Right lobe of liver (tissue), 6 donors: ENCODE results near the gene RASA4. TPM values are rescaled to one million over a fixed set of nuclear protein-coding genes. Genes with fewer than 3 reads are reported as not detected.
"Not testable (repeated sequence)": the region's sequence is repeated elsewhere in the genome, so short reads cannot be mapped to it uniquely, and the experiment has no call there.

ENCODE experiments used
- ATAC-seq, 4 donors: fragments of 200-7000 bp; cut with Tn5 transposase; one replicate each; pipeline ENCODE4 v1.9.1; 2020; ENCODE audit warnings: mild to moderate bottlenecking in 4 of 4, moderate library complexity in 4 of 4
- DNase-seq, 3 donors: peaks; one replicate each; pipeline ENCODE4 v3.0.0-alpha.2; 2020
- H3K27ac ChIP-seq, 3 donors: fragments of 200-600 bp; one replicate each; pipeline ENCODE4 v1.8.0; 2022
- H3K27me3 ChIP-seq, 2 donors: fragments of 200-600 bp; one replicate each; pipeline ENCODE4 v1.8.0; 2022
- H3K36me3 ChIP-seq, 4 donors: fragments of 200-600 bp; sonication (generic) in 1 of 4; one replicate each; pipeline versions ENCODE4 v1.5.1 to v1.8.0; 2017 to 2022; ENCODE audit warnings: control low read depth in 1 of 4
- H3K4me1 ChIP-seq, 4 donors: fragments of 200-600 bp; sonication (generic) in 1 of 4; one replicate each; pipeline versions ENCODE4 v1.5.1 to v1.8.0; 2017 to 2022; ENCODE audit warnings: control low read depth in 1 of 4
- H3K4me3 ChIP-seq, 3 donors: fragments of 200-600 bp; one replicate each; pipeline ENCODE4 v1.8.0; 2022
- H3K9me3 ChIP-seq, 4 donors: fragments of 200-600 bp; sonication (generic) in 1 of 4; one replicate each; pipeline versions ENCODE4 v1.5.1 to v1.8.0; 2017 to 2022; ENCODE audit warnings: control low read depth in 1 of 4
- WGBS: methylation state at CpG from one replicate; pipeline ENCODE4 v1.1.6; 2018; ENCODE audit warnings: low coverage, low lambda C conversion rate; ENCODE audit not compliant: insufficient coverage; ENCODE audit errors: missing lambda C conversion rate; 5-methylcytosine and 5-hydroxymethylcytosine counted together
- intact Hi-C, 2 donors: fragments of 100-400 bp; cut with DNase I; formaldehyde crosslinking; loops; one replicate each; pipeline versions ENCODE4 v1.11.2 to v1.14.1; 2022
- long read RNA-seq: library from polyadenylated mRNA; unstranded; transcript quantifications from one replicate; pipeline ENCODE4 v2.0.0, GENCODE V29; 2019
- total RNA-seq, 6 experiments: library from RNA; depleted of rRNA in 2 of 6; stranded (reverse); fragments of >200 nt in 2 of 6; fragmentation: NEBNext Ultra II Directional in 3 of 6; extraction: Animal tissue kit (Norgen Biotek cat#: 25700) in 3 of 6; gene quantifications; one replicate each; pipeline versions ENCODE4 v1.1.0 to v1.2.4, GENCODE V29; 2016 to 2023
- donor health status: DM: no; HTN: yes; CAD: no.
- donor health status: DM: no; HTN: no; CAD: no.
- donor health status: DM: no; HTN: no; CAD: no.
- donor health status: DM: no; HTN: yes; CAD: no.
- donor health status: DM: no; HTN: yes; CAD: no.

Gene RASA4
- 10 to 100 TPM in 1 of 6 experiments, 1 to 10 TPM in 5; 1.9 to 10.5 (median 7.2) TPM for total RNA-seq
- long read RNA-seq, partial matches to known transcripts = 1 of 1 reads
- long read RNA-seq, other reads (novel, unspliced or antisense) = 0 of 1 reads

- H3K27ac ChIP-seq, H3K27me3 ChIP-seq, H3K4me1 ChIP-seq, H3K9me3 ChIP-seq, intact Hi-C loops, H3K36me3 ChIP-seq: not testable (repeated sequence)
- H3K4me3 ChIP-seq = peak within 1 kb of the TSS in 2 of 3 donors; percentile 38 to 45
- whole genome bisulfite sequencing = 0% methylated on average over 3 of the region's 62 CpGs
- ATAC-seq (peak; percentile 93 to 96 (median 96)), DNase-seq (peak; percentile 58 to 71 (median 67))
Measured at GRCh38 chr7:102616507-102617125, at the start of gene RASA4. Gene RASA4, minus strand, starts transcription at chr7:102616756. Its CDS starts 67 bp downstream, at chr7:102616689.

GRCh38 chr7:102664765-102665164 lies 48.2 kb upstream of the RASA4 start:
- H3K27me3 ChIP-seq, H3K4me1 ChIP-seq, H3K27ac ChIP-seq, H3K4me3 ChIP-seq, intact Hi-C loops, ATAC-seq, H3K9me3 ChIP-seq, H3K36me3 ChIP-seq: not testable (repeated sequence)
- DNase-seq = peak in 1 of 3 donors; percentile 36
- no CpG with 5 or more reads among the region's 11 CpGs for WGBS

GRCh38 chr7:102649924-102650323 lies 33.4 kb upstream of the RASA4 start, which contains the start of gene SPDYE2B:
Gene SPDYE2B, plus strand, starts transcription at chr7:102650319. Its CDS starts 2,030 bp downstream, at chr7:102652349.
- H3K27ac ChIP-seq, H3K4me1 ChIP-seq, DNase-seq, intact Hi-C loops, H3K4me3 ChIP-seq, H3K36me3 ChIP-seq, H3K27me3 ChIP-seq, H3K9me3 ChIP-seq: not testable (repeated sequence)
- peak in 2 of 4 donors; percentile 40 to 60 for ATAC-seq
- WGBS = no CpG with 5 or more reads among the region's 4 CpGs

- H3K27me3 ChIP-seq, H3K36me3 ChIP-seq, H3K4me1 ChIP-seq, intact Hi-C loops, H3K27ac ChIP-seq, H3K4me3 ChIP-seq, H3K9me3 ChIP-seq: not testable (repeated sequence)
- ATAC-seq (peak in 2 of 4 donors; percentile 28 to 34), DNase-seq (peak in 1 of 3 donors; percentile 35)
- 92% methylated on average over 5 of the region's 7 CpGs for WGBS
Measured at GRCh38 chr7:102647813-102648212, 31.3 kb upstream of the RASA4 start.

- ATAC-seq, H3K9me3 ChIP-seq, DNase-seq, H3K4me3 ChIP-seq, H3K36me3 ChIP-seq, intact Hi-C loops, H3K27me3 ChIP-seq, H3K4me1 ChIP-seq, H3K27ac ChIP-seq: not testable (repeated sequence)
- no CpG with 5 or more reads among the region's 1 CpG for WGBS
Measured at GRCh38 chr7:102643404-102643803, 26.8 kb upstream of the RASA4 start.

GRCh38 chr7:102642691-102643090 lies 26.1 kb upstream of the RASA4 start, which contains the start of gene UPK3BL1:
Gene UPK3BL1, minus strand, starts transcription at chr7:102642791. Its CDS starts 50 bp downstream, at chr7:102642741.
- H3K27ac ChIP-seq, H3K4me3 ChIP-seq, H3K27me3 ChIP-seq, intact Hi-C loops, H3K4me1 ChIP-seq, H3K36me3 ChIP-seq, H3K9me3 ChIP-seq, DNase-seq: not testable (repeated sequence)
- WGBS = no CpG with 5 or more reads among the region's 9 CpGs
- peak in 1 of 4 donors; percentile 5 for ATAC-seq

GRCh38 chr7:102638848-102639247 lies 22.3 kb upstream of the RASA4 start:
- ATAC-seq (peak in 3 of 4 donors; percentile 4 to 6 (median 5)), DNase-seq (peak in 2 of 3 donors; percentile 39 to 44)
- H3K9me3 ChIP-seq, intact Hi-C loops, H3K36me3 ChIP-seq, H3K27ac ChIP-seq, H3K4me1 ChIP-seq, H3K27me3 ChIP-seq, H3K4me3 ChIP-seq: not testable (repeated sequence)
- 93% methylated on average over 3 of the region's 11 CpGs for WGBS

- H3K4me3 ChIP-seq, H3K9me3 ChIP-seq, DNase-seq, H3K27ac ChIP-seq, H3K27me3 ChIP-seq, ATAC-seq, H3K4me1 ChIP-seq, intact Hi-C loops, H3K36me3 ChIP-seq: not testable (repeated sequence)
- 64% methylated on average over 3 of the region's 13 CpGs for WGBS
Measured at GRCh38 chr7:102636956-102637355, 20.4 kb upstream of the RASA4 start.

- H3K4me3 ChIP-seq, H3K9me3 ChIP-seq, DNase-seq, H3K27ac ChIP-seq, H3K4me1 ChIP-seq, intact Hi-C loops, H3K36me3 ChIP-seq, H3K27me3 ChIP-seq: not testable (repeated sequence)
- WGBS = no CpG with 5 or more reads among the region's 5 CpGs
- peak; percentile 36 to 79 (median 56) for ATAC-seq
Measured at GRCh38 chr7:102635354-102635753, 18.8 kb upstream of the RASA4 start.

GRCh38 chr7:102634299-102634698 lies 17.7 kb upstream of the RASA4 start:
- WGBS = no CpG with 5 or more reads among the region's 6 CpGs
- H3K36me3 ChIP-seq, H3K9me3 ChIP-seq, H3K4me3 ChIP-seq, intact Hi-C loops, DNase-seq, H3K27ac ChIP-seq, ATAC-seq, H3K4me1 ChIP-seq, H3K27me3 ChIP-seq: not testable (repeated sequence)

- H3K27me3 ChIP-seq, H3K36me3 ChIP-seq, H3K4me1 ChIP-seq, intact Hi-C loops, H3K27ac ChIP-seq, H3K9me3 ChIP-seq, H3K4me3 ChIP-seq: not testable (repeated sequence)
- DNase-seq (peak in 2 of 3 donors; percentile 15 to 41), ATAC-seq (peak; percentile 4 to 43 (median 18))
- WGBS = 18% methylated on average over 5 of the region's 9 CpGs
Measured at GRCh38 chr7:102630622-102631021, 14.1 kb upstream of the RASA4 start.
